IPS-NIHi11 (cell line): ENCODE data around the gene NT5E.
"Not testable (repeated sequence)": the region's sequence is repeated elsewhere in the genome, so short reads cannot be mapped to it uniquely, and the experiment has no call there.

ENCODE experiments used
- DNase-seq: peaks from one replicate; pipeline ENCODE4 v3.0.0; 2012; ENCODE audit warnings: mixed read lengths, low spot score

Gene NT5E

GRCh38 chr6:85449818-85450759, at the start of gene NT5E:
TSS of gene NT5E (plus strand) at chr6:85450083. CDS start at chr6:85450140, 57 bp downstream.
- DNase-seq, result peak; percentile 93

DNA sequence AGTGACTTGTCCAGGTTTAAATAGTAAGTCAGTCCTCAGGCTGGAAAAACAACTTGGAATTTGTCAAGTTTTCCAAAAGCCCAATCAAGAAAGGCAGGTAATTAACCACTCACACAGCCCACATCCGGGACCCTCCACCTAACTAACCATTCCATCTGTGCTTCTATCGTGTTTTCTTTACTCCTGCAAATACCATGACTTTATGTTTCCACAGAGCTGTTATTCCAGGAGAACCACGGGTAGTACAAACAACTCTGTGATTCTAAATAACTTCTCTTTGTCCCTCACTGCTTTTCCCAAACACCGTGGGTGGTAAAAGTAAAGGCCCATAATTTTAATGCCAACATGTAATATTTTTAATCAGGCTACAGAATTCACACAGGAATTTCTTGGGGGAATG, 49.6 kb upstream of the NT5E start:
- no peak for DNase-seq

DNA sequence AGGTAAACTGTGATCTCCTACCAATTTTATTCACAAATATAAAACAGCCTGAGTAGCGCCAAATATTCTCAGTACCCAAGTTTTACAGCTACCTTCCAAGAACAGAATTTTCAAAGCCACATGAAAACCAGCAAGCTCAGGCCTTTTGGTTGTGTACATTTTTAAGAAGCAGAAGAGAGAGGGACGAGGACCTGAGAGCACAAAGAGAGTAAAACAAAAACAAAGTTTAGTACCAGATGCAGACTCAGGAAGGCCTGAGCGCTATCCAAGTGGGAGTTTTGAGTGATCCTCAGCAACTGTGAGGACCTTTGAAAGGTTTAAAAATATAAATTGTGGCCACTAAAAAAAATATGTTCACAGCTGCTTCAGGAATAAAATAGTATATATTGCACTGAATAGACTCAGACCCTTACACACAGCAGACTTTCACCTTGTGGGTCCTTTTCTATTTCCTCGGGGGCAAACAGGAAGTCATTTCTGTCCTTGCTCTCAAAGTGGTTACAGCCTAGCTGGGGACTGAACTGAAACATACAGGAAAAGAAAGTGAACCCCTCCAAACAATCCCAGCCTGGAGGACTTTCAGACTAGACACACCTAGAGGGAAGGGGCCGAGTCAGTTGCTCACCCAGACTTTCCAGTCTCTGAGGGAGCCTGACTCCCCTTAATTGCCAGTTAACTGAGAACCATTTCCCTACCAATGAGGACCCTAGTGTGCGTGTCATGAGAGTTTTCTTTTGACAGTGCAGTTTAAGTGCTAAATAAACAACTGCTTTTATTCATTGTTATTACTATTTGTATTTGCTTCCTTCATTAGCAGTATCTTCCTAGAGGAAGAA, 48.5 kb upstream of the NT5E start:
- DNase-seq, result no peak

DNA sequence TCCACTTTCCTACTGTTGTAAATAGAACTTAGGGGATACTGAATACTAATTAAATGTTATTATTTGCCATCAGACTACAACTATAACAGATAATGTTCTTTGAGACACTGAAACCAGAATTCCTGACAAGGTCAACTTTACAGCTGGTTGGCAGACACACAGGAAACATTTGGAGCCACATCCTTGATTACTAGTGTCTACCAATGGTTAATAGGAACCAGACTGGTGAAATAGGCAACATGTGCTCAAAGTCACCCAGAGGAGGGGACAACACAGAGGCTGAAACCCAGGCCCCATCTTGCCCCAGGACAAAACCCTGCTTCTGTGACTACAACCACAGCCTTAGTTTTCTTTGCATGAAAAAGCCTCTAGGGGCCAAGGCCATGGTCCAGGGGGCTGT, 47.8 kb upstream of the NT5E start:
- no peak for DNase-seq

GRCh38 chr6:85402922-85403321, 47.0 kb upstream of the NT5E start:
- no peak for DNase-seq

- DNase-seq, result peak; percentile 37
These were observed 46.4 kb upstream of the NT5E start for GRCh38 chr6:85403331-85404015.

GRCh38 chr6:85404016-85404563, 45.8 kb upstream of the NT5E start:
- not testable (repeated sequence) for DNase-seq

GRCh38 chr6:85404564-85405174, 45.2 kb upstream of the NT5E start:
- no peak for DNase-seq

GRCh38 chr6:85405175-85405852, 44.6 kb upstream of the NT5E start:
- DNase-seq, result no peak

GRCh38 chr6:85405853-85406198, 44.1 kb upstream of the NT5E start:
- DNase-seq, result no peak

DNA sequence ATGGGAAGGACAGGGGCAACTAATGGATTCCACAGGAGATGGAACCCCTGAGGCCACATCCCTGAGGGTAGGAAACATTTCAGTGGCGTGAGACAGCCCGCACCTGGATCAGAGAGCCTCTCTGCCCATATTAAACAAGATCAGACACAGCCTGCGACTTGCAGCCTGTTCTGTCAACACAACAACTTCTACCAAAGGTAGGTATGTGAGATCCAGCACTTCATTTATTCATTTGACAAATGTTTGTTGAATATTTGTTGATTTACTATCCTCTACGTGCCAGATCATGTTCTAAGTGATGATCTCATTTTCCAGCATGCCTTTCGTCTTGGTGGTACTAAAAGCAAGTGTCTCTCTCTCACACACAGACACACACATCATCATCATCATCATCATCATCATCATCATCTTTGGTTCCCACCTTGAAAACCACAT, 43.2 kb upstream of the NT5E start:
- no peak for DNase-seq

DNA sequence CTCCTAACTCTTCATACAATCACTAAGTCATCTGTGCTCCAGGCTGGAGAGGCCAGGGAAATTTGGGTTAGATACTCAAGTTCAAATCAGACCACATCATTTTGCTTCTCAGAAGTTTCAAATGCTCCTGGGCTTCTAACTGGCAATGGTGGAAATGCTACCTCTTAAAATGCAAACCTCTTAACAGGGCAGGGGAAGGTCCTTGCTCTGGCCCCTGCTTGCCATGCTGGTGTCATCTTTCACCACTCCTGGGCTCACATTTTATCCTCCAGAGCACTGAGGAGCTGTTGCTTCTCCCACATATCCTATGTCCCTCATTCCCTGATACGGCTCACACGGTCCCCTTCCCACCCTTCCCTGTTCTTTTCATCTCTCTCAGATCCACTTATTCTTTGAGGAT, 41.8 kb upstream of the NT5E start:
- no peak for DNase-seq

DNA sequence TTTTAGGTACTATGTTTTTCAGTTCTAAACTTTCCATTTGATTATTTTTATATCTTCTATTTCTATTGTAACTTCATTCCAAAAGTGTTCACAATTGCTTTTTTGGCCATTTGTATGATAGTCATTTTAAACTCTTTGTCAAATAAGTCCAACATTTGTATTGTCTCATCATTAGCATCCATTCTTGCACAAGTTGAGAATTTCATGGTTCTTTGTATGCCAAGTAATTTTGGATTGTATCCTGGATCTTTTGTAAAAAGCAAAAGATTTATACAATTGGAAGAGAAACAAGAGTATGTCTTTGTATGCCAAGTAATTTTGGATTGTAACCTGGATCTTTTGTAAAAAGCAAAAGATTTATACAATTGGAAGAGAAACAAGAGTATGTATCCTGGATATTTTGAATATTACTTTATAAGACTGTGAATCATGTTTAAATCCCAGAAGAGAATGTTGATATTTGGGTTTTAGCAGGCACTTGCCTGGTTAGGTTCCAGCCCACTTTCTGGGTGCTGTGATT, 36.9 kb upstream of the NT5E start:
- no peak for DNase-seq

- DNase-seq, result no peak
These were observed 33.8 kb upstream of the NT5E start for GRCh38 chr6:85416049-85416448.

GRCh38 chr6:85416766-85417165, 33.1 kb upstream of the NT5E start:
- DNase-seq, result no peak

- no peak for DNase-seq
These were observed 32.5 kb upstream of the NT5E start for GRCh38 chr6:85417336-85417735.

DNA sequence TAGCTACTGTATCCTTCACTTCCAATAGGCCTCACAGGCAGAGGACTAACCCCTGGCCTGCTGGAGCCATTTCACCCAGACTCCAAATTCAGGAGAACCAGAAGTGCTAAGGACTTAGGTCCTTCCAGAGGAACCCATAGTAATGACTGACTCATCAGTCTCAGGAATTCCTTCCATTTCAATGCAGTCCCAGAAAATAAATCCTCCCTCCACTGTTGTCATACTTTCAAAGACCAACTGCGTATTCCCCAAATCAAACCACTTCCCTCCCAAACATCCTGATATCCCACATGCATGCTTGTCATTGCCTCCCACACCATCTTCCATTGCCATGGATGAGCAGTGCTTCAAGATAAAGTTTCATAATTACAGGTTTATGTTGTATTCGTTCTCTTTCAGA, 31.8 kb upstream of the NT5E start:
- no peak for DNase-seq

DNA sequence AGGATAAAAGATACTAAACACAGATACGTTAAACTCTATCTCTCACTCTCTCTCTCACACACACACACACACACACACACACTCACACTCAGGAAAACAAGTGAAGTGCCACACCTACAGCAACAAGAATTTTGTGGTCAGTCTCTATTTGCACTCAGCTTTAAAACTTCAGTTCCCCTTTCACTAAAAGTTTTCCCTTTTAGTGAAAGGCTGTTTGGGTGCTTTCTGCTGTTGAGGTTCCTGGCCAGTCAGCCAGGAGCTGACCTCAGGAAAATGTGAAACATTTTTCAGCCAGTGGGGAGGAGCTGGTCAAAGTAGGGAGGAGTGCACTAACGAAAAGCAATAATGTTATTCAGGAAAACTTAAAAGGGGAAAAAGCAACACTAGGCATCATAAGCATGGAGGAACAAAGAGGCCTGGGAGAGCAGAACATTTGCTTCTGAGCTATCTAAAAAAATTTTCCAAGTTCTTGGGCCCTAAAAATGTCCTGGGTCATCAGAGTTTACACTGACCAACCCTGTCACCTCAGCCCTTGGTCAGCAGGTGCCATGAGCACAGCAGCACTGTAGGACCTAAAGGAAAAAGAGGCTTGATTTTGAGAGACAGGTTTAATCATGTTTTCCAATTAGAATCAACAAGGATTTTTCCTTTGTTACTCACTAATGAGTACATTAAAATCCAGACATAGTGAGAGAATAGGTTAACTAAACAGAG, 30.7 kb upstream of the NT5E start:
- DNase-seq, result no peak

DNA sequence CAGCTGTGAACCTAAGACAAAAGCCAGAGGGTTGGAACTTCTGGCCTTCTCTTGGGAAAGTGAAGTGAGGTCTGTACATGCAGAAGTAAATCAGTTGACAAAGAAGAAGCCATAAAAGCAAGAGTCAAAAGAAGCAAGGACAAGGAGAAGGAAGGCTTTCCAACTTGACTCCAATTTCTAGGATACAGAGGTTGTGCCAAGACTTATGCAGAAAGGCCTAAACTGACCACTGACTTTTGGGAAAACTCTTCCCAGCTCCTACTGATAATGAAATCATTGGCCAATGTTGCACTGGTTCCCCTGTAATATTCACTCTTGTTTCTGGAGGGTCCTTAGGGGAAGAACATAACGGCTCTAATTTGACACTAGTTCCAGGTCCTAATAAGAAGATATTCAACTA, 29.3 kb upstream of the NT5E start:
- DNase-seq, result no peak

DNA sequence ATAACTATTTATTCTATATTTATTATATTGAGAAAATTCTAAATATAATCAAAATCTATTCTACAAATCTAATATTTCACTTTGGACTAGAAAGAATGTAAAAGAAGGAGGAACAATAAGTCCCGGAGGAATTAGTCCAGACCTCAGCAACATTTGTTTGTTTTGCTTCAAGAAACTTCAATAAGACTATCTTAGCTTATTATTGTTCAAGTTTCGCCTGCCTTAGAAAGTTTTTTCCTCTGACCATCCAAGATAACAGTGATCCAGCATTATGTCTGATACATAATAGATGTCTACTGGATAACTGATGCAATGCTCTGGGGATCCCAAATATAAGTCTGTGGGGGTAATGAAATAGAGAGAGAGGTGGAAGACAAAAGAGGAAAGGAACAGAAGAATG, 28.7 kb upstream of the NT5E start:
- DNase-seq, result no peak
